NB4 (cell line): Measurements from ENCODE around the gene TRAIP.
A peak's percentile ranks its signal among the peaks of the same experiment; 100 is the strongest.

Experiments
- CTCF ChIP-seq: IDR thresholded peaks from one replicate; pipeline ENCODE4 v1.5.1; 2012; ENCODE audit warnings: low read depth, low read length
- POLR2A ChIP-seq: IDR thresholded peaks from 2 replicates; pipeline ENCODE4 v1.6.1; 2011; ENCODE audit warnings: mild to moderate bottlenecking; ENCODE audit not compliant: insufficient read length; ENCODE audit errors: extremely low read depth

GRCh38 chr3:49804141-49805041 lies 52.0 kb downstream of the TRAIP start:
- TF ChIP-seq CTCF (no peak), POLR2A (peak; percentile 4)
